SK-N-SH (cell line): ENCODE results near the gene FKBP2. TPM values are rescaled to one million over a fixed set of nuclear protein-coding genes. Genes with fewer than 3 reads are reported as not detected.

Source experiments
- CTCF ChIA-PET: fragments of 300-600, 350-600 bp; formaldehyde crosslinking; extraction: SDS; loops from one replicate; lab custom pipeline; 2021; lab: Yijun Ruan, JAX
- POLR2A ChIA-PET: fragments of 350-600 bp; sonication (Branson Sonifier 250); formaldehyde crosslinking; extraction: SDS; loops from one replicate; lab custom pipeline; 2020; ENCODE audit warnings: antibody characterized with exemption, inconsistent platforms; lab: Yijun Ruan, JAX
- DNase-seq: peaks from one replicate; pipeline ENCODE4 v3.0.0; 2012
- H2AFZ ChIP-seq: fragments of 200-600 bp; sonication (generic); 2 replicates; pipeline ENCODE4 v1.8.1; 2016; ENCODE audit warnings: antibody characterized with exemption, mild to moderate bottlenecking, low read depth
- H3F3A ChIP-seq: fragments of 200-600 bp; sonication (generic); replicated peaks from 2 replicates; pipeline ENCODE3; 2016; ENCODE audit warnings: antibody characterized with exemption, mild to moderate bottlenecking; ENCODE audit not compliant: insufficient read depth
- H3K27ac ChIP-seq, 2 experiments: fragments of 200-500 bp in 1 of 2; fragments of 200-600 bp in 1 of 2; sonication (Bioruptor generic) in 1 of 2; sonication (generic), shearing (Covaris generic) in 1 of 2; 2 replicates each; pipeline versions ENCODE4 v1.5.1 to v1.6.1; 2014 to 2016; ENCODE audit warnings: low read depth in 2 of 2, inconsistent platforms in 1 of 2, low read length in 1 of 2, mild to moderate bottlenecking in 1 of 2, mixed read lengths in 1 of 2
- H3K27me3 ChIP-seq: fragments of 200-600 bp; sonication (generic), shearing (Covaris generic); 2 replicates; pipeline ENCODE4 v1.6.1; 2016; ENCODE audit warnings: mixed run types; ENCODE audit not compliant: insufficient read depth
- H3K36me3 ChIP-seq, 2 experiments: fragments of 200-500 bp in 1 of 2; fragments of 200-600 bp in 1 of 2; sonication (Bioruptor generic) in 1 of 2; sonication (generic) in 1 of 2; replicated peaks in 1 of 2; 2 replicates each; pipeline versions ENCODE3 to v1.5.1; 2014 to 2016; ENCODE audit warnings: low read length in 1 of 2, mild to moderate bottlenecking in 1 of 2; ENCODE audit not compliant: insufficient read depth in 2 of 2, control insufficient read depth in 1 of 2
- H3K4me1 ChIP-seq, 2 experiments: fragments of 200-500 bp in 1 of 2; fragments of 200-600 bp in 1 of 2; sonication (Bioruptor generic) in 1 of 2; sonication (generic), shearing (Covaris generic) in 1 of 2; 2 replicates each; pipeline versions ENCODE4 v1.5.1 to v1.6.1; 2014 to 2016; ENCODE audit warnings: low read depth in 1 of 2, low read length in 1 of 2, mixed run types in 1 of 2; ENCODE audit not compliant: insufficient read depth in 2 of 2, control insufficient read depth in 1 of 2
- H3K4me2 ChIP-seq: fragments of 200-600 bp; sonication (generic), shearing (Covaris generic); 2 replicates; pipeline ENCODE4 v1.6.1; 2017; ENCODE audit warnings: mixed run types
- H3K4me3 ChIP-seq, 2 experiments: fragments of 200-500 bp in 1 of 2; fragments of 200-600 bp in 1 of 2; sonication (Bioruptor generic) in 1 of 2; sonication (generic), shearing (Covaris generic) in 1 of 2; 2 replicates each; pipeline versions ENCODE4 v1.5.1 to v1.8.1; 2014 to 2016; ENCODE audit warnings: low read depth in 2 of 2, inconsistent platforms in 1 of 2, low read length in 1 of 2, mild to moderate bottlenecking in 1 of 2, mixed read lengths in 1 of 2, moderate library complexity in 1 of 2
- H3K79me2 ChIP-seq: fragments of 200-600 bp; sonication (generic); 2 replicates; pipeline ENCODE4 v1.8.1; 2017; ENCODE audit warnings: mild to moderate bottlenecking; ENCODE audit not compliant: insufficient read depth
- H3K9ac ChIP-seq: fragments of 200-600 bp; sonication (generic); 2 replicates; pipeline ENCODE4 v1.6.1; 2017; ENCODE audit warnings: mixed run types
- H3K9me2 ChIP-seq: fragments of 200-600 bp; sonication (generic); 2 replicates; pipeline ENCODE4 v1.6.1; 2017; ENCODE audit warnings: mixed run types
- H3K9me3 ChIP-seq: fragments of 200-600 bp; sonication (generic); 2 replicates; pipeline ENCODE4 v1.6.1; 2017; ENCODE audit warnings: mixed run types, mild to moderate bottlenecking, moderate library complexity
- H4K20me1 ChIP-seq: fragments of 200-600 bp; sonication (generic); 2 replicates; pipeline ENCODE4 v1.6.1; 2017; ENCODE audit warnings: mild to moderate bottlenecking, mixed run types; ENCODE audit not compliant: insufficient read depth
- CTCF ChIP-seq: fragments of 200-600 bp; sonication (generic); IDR thresholded peaks from 2 replicates; pipeline ENCODE4 v1.6.1; 2017; ENCODE audit warnings: antibody characterized with exemption, mild to moderate bottlenecking, moderate library complexity
- EZH2phosphoT487 ChIP-seq: fragments of 200-600 bp; sonication (generic); IDR thresholded peaks from 2 replicates; pipeline ENCODE4 v1.6.1; 2017; ENCODE audit warnings: low read depth, mixed run types, mild to moderate bottlenecking, antibody characterized with exemption, moderate library complexity, borderline replicate concordance
- FOSL2 ChIP-seq: IDR thresholded peaks from 2 replicates; pipeline ENCODE4 v1.4.0; 2012; ENCODE audit warnings: low read depth, mild to moderate bottlenecking, moderate library complexity, borderline replicate concordance
- FOXM1 ChIP-seq: IDR thresholded peaks from 2 replicates; pipeline ENCODE4 v1.4.0; 2012; ENCODE audit warnings: low read depth, mild to moderate bottlenecking
- GABPA ChIP-seq: IDR thresholded peaks from 2 replicates; pipeline ENCODE4 v1.4.0; 2012; ENCODE audit warnings: low read depth, mild to moderate bottlenecking
- IRF3 ChIP-seq: fragments of 150-350 bp; IDR thresholded peaks from 2 replicates; pipeline ENCODE4 v1.6.1; 2016; ENCODE audit warnings: mild to moderate bottlenecking, low read depth, low read length
- JUND ChIP-seq: IDR thresholded peaks from 2 replicates; pipeline ENCODE4 v1.4.0; 2012
- MXI1 ChIP-seq: IDR thresholded peaks from 2 replicates; pipeline ENCODE4 v1.6.1; 2012; ENCODE audit warnings: mild to moderate bottlenecking, low read depth, low read length, improper control_type of control experiment
- NFIC ChIP-seq: IDR thresholded peaks from 2 replicates; pipeline ENCODE4 v1.4.0; 2012; ENCODE audit warnings: borderline replicate concordance
- NRF1 ChIP-seq: IDR thresholded peaks from 2 replicates; pipeline ENCODE4 v1.6.1; 2012; ENCODE audit warnings: low read depth, mild to moderate bottlenecking, low read length
- PBX3 ChIP-seq: IDR thresholded peaks from 2 replicates; pipeline ENCODE4; 2012
- RAD21 ChIP-seq: IDR thresholded peaks from 2 replicates; pipeline ENCODE4 v1.6.1; 2012; ENCODE audit warnings: mild to moderate bottlenecking, low read length
- SIN3A ChIP-seq: IDR thresholded peaks from 2 replicates; pipeline ENCODE4 v1.6.1; 2012; ENCODE audit warnings: low read depth, mild to moderate bottlenecking, low read length, moderate library complexity, borderline replicate concordance
- TAF1 ChIP-seq: IDR thresholded peaks from 2 replicates; pipeline ENCODE4 v1.6.1; 2012; ENCODE audit warnings: low read depth, mild to moderate bottlenecking, low read length, moderate library complexity, borderline replicate concordance
- TCF12 ChIP-seq: IDR thresholded peaks from 2 replicates; pipeline ENCODE4 v1.4.0; 2012
- USF1 ChIP-seq: IDR thresholded peaks from 2 replicates; pipeline ENCODE4 v1.4.0; 2012; ENCODE audit warnings: low read depth, borderline replicate concordance
- YY1 ChIP-seq: IDR thresholded peaks from 2 replicates; pipeline ENCODE4 v1.4.0; 2012; ENCODE audit warnings: low read depth, mild to moderate bottlenecking
- ZBTB33 ChIP-seq: IDR thresholded peaks from 2 replicates; pipeline ENCODE4 v1.4.0; 2012; ENCODE audit warnings: low read depth, borderline replicate concordance
- WGBS: methylation state at CpG from one replicate; pipeline ENCODE4 v1.1.6; 2017; ENCODE audit warnings: low lambda C conversion rate; 5-methylcytosine and 5-hydroxymethylcytosine counted together
- polyA plus RNA-seq, 3 experiments: library from polyadenylated mRNA; depleted of rRNA; stranded (reverse); fragments of >200 nt; gene quantifications; 2 replicates each; pipeline ENCODE4 v1.2.3, GENCODE V29; 2012

FKBP2 gene
- polyA plus RNA-seq, 1 of the 3 experiments (the other 2 are of a cell fraction): 127 TPM

GRCh38 chr11:64229744-64230170, 11.1 kb upstream of the FKBP2 start:
- Histone ChIP-seq H4K20me1 (no peaks in the 10 kb centered on the region), H3K27me3 (no peaks in the 10 kb centered on the region), H3K79me2 (peaks cover 50% of the 10 kb centered on the region), H3K4me1 (peaks cover 15 to 54% of the 10 kb centered on the region in 2 experiments; a peak in 2 of 4 replicates), H3K36me3 (peaks cover 0 to 4% of the 10 kb centered on the region in 2 experiments), H3K27ac (peak overlapping the region; percentile 54 to 60; a peak in 3 of 4 replicates), H3F3A (peaks cover 20% of the 10 kb centered on the region), H3K9me3 (no peaks in the 10 kb centered on the region), H3K9ac (no peak overlapping the region), H3K4me3 (peak overlapping the region; percentile 73 to 75), H3K4me2 (peak overlapping the region; percentile 90), H2AFZ (no peak overlapping the region), H3K9me2 (no peaks in the 10 kb centered on the region)
- POLR2A ChIA-PET: interaction anchor here (0.8 to 1.2 kb wide), 2 partner anchors 10 to 11 kb away, joined by 3 read pairs; partner anchors contain the start of gene FKBP2
- TF ChIP-seq ZBTB33 (no peak), JUND (0 out of 2 replicates have a peak, but pooled peaks have one; percentile 3)
- WGBS: 74% methylated on average over 13 of the region's 13 CpGs
- DNase-seq: no peak
- CTCF ChIA-PET: interaction anchor here (1.5 kb wide), 1 partner anchor 16 kb away, joined by 5 read pairs; no protein-coding TSS in a partner anchor

- no peaks in the 10 kb centered on the region for H3K9me2 ChIP-seq
- POLR2A ChIA-PET: interaction anchor here (0.8 to 1.2 kb wide), 3 partner anchors 10 to 16 kb away, joined by 3 read pairs; partner anchors contain the start of genes FKBP2 and PPP1R14B
- peaks cover 17 to 52% of the 10 kb centered on the region in 2 experiments; a peak in 2 of 4 replicates for H3K4me1 ChIP-seq
- no peaks in the 10 kb centered on the region for H3K27me3 ChIP-seq
- peak within 1 kb of the TSS; percentile 54 to 92; a peak in 3 of 4 replicates for H3K27ac ChIP-seq
- CTCF ChIA-PET: interaction anchor here (1.5 to 2.3 kb wide), 2 partner anchors 15 to 74 kb away, joined by 5 read pairs; partner anchors contain the start of gene ESRRA
- H3K9ac ChIP-seq: peak within 1 kb of the TSS; percentile 77
- peak within 1 kb of the TSS; percentile 73 to 75 for H3K4me3 ChIP-seq
- peak within 1 kb of the TSS; percentile 90 for H3K4me2 ChIP-seq
- peaks cover 50% of the 10 kb centered on the region for H3K79me2 ChIP-seq
- peaks cover 20% of the 10 kb centered on the region for H3F3A ChIP-seq
- peaks cover 0 to 4% of the 10 kb centered on the region in 2 experiments for H3K36me3 ChIP-seq
- H3K9me3 ChIP-seq: no peaks in the 10 kb centered on the region
- 2% methylated on average over 28 of the region's 62 CpGs for WGBS
- H2AFZ ChIP-seq: peak within 1 kb of the TSS; percentile 82; the same call in 1 of the 2 replicates
- H4K20me1 ChIP-seq: no peaks in the 10 kb centered on the region
- peak; percentile 93 for DNase-seq
- TF ChIP-seq FOXM1: 0 out of 2 replicates have a peak, but pooled peaks have one; percentile 23
- TF ChIP-seq JUND: no peak
- TF ChIP-seq PBX3: peak; percentile 60
- TF ChIP-seq YY1: peak; percentile 75; the same call in 1 of the 2 replicates
- TF ChIP-seq TCF12: 0 out of 2 replicates have a peak, but pooled peaks have one; percentile 3
- TF ChIP-seq MXI1: peak; percentile 75
- TF ChIP-seq NRF1: no peak
- no peak for TF ChIP-seq FOSL2
- TF ChIP-seq RAD21: no peak
- TF ChIP-seq EZH2phosphoT487: no peak
- no peak for TF ChIP-seq SIN3A
- TF ChIP-seq NFIC: no peak
- TF ChIP-seq CTCF: no peak
- TF ChIP-seq GABPA: no peak
- no peak for TF ChIP-seq USF1
- peak; percentile 23; the same call in 1 of the 2 replicates for TF ChIP-seq IRF3
- TF ChIP-seq TAF1: 0 out of 2 replicates have a peak, but pooled peaks have one; percentile 28
Measured at GRCh38 chr11:64230171-64230984, 10.5 kb upstream of the FKBP2 start, which contains the start of gene DNAJC4. TSS of gene DNAJC4 (plus strand) at chr11:64230548. CDS start at chr11:64230855, 307 bp downstream.
